ENCODE data around the gene PICK1.
A peak's percentile ranks its signal among the peaks of the same experiment; 100 is the strongest.

The PICK1 gene

GRCh38 chr22:38089474-38089851 lies 32.3 kb downstream of the PICK1 start:
- TF ChIP-seq CTCF (IDR thresholded peaks at IDR 0.05; ENCODE audit: insufficient read depth, missing control alignments), result no peak
- FAIRE-seq (no peak), DNase-seq (ENCODE audit: insufficient read length, low spot score) (no peak)

GRCh38 chr22:38097058-38097457 lies 39.9 kb downstream of the PICK1 start:
- FAIRE-seq (no peak), DNase-seq (ENCODE audit: insufficient read length, low spot score) (no peak)
- TF ChIP-seq CTCF (IDR thresholded peaks at IDR 0.05; ENCODE audit: insufficient read depth, missing control alignments), result no peak

GRCh38 chr22:38097557-38098409 lies 40.6 kb downstream of the PICK1 start:
- DNase-seq (ENCODE audit: insufficient read length, low spot score) (no peak), FAIRE-seq (no peak)
- TF ChIP-seq CTCF (IDR thresholded peaks at IDR 0.05; ENCODE audit: insufficient read depth, missing control alignments), result no peak

GRCh38 chr22:38098410-38099249 lies 41.4 kb downstream of the PICK1 start:
- no peak for DNase-seq (ENCODE audit: insufficient read length, low spot score)
- no peak for TF ChIP-seq CTCF (IDR thresholded peaks at IDR 0.05; ENCODE audit: insufficient read depth, missing control alignments)
- FAIRE-seq, result no peak

- DNase-seq (ENCODE audit: insufficient read length, low spot score) (no peak), FAIRE-seq (no peak)
- TF ChIP-seq CTCF (IDR thresholded peaks at IDR 0.05; ENCODE audit: insufficient read depth, missing control alignments), result no peak
Measured at GRCh38 chr22:38103641-38104040, 46.4 kb downstream of the PICK1 start.

- DNase-seq (ENCODE audit: insufficient read length, low spot score), result no peak
- TF ChIP-seq CTCF (IDR thresholded peaks at IDR 0.05; ENCODE audit: insufficient read depth, missing control alignments), result peak; percentile 16
- FAIRE-seq, result no peak
Measured at GRCh38 chr22:38104084-38104483, 46.9 kb downstream of the PICK1 start.
